HG02884 (cell line): ENCODE results near the gene RERE.
"Not testable (repeated sequence)": the region's sequence is repeated elsewhere in the genome, so short reads cannot be mapped to it uniquely, and the experiment has no call there.

ENCODE experiments used
- ATAC-seq: cut with Tn5 transposase; IDR thresholded peaks from one replicate; pipeline ENCODE4 v1.9.1; 2021; ENCODE audit warnings: mild to moderate bottlenecking, moderate library complexity; ENCODE audit not compliant: unreplicated experiment

Gene RERE

DNA sequence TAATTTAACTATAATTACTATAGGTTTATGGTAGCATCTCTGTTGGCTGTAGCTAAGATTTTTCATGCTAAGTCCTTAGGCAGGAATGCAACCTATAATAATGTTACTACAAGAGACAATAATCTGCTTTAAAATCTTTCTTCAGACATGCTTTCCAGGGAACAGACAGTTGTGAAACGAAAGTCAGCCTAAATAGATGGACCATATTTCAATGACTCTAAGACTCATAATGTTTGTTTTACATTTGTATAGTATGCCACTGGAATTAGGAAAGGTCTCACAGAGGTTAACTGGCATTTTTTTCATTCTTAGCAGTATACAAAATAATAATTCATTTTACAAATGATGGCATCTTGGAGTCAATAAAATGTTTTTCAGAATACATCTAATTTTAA is 8.1 kb downstream of the RERE start:
- ATAC-seq, result no peak

DNA sequence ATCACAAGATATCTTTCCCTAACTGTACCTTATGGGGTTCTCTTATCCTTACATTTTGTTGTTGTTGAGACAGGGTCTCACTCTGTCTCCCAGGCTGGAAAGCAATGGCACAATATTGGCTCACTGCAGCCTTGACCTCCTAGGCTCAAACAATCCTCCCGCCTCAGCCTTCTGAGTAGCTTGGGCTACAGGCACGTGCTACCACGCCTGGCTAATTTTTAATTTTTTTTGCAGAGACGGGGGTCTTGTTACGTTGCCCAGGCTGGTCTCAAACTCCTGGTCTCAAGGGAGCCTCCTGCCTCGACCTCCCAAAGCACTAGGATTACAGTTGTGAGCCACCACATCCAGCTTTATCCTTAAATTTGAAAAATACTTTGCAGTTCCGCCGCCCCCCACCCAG is 10.4 kb downstream of the RERE start:
- no peak for ATAC-seq

DNA sequence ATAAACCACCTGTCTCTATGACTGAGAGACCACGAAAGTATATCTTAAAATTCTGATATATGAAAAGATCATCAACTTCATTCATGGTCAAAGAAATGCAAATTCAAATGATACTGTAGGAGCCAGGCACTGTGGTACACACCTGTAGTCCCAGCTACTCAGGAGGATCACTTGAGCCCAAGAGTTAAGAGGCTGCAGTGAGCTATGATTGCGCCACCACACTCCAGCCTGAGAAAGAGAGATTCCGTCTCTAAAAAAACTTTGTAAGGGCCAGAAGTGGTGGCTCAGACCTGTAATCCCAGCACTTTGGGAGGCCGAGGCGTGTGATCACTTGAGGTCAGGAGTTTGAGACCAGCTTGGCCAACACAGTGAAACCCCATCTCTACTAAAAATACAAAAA is 17.0 kb downstream of the RERE start:
- ATAC-seq, result no peak

DNA sequence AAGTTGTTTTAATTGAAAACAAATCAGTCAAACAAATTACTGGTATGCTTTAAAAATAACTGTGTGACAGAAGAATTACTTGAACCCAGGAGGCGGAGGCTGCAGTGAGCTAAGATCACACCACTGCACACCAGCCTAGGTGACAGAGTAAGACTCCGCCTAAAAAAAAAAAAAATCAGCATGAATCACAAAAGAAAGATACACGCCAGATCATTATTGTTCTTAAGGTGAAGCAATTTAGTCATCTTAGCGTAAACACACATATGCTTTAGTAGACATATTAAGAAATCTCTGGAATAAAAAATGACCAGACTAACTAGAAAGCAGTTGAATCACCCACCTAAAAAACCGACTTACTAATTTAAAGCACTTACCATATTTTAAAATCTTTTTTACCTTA is 20.2 kb downstream of the RERE start:
- ATAC-seq, result no peak

DNA sequence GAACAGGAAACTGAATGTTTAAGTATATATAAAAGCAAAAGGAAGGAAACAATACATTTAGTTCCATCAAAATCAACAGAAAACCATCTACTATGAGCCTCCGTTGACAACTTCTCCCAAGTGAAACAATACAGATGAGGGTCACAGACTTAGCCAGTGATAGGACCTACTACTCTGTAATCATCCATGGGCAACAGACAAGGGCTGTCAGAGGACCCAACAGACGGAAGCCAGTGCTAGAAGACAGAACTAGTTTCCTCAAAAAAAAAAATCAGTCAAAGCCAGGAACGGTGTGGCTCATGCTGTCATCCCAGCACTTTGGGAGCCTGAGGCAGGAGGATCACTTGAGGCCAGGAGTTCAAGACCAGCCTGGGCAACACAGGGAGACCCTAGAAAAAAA is 20.6 kb downstream of the RERE start:
- no peak for ATAC-seq

DNA sequence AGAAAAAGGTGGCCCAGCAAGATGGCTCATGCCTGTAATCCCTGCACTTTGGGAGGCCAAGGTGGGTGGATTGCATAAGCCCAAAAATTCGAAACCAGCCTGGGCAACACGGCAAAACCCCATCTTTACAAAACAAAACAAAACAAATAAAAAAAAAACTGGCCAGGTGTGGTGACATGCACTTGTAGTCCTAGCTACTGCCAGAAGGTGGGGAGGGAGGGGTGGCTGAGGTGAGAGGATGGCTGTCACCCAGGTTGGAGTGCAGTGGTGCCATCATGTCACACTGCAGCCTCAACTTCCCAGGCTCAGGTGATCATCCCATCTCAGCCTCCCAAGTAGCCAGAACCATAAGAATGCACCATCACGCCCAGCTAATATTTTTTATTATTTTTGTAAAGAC is 22.8 kb downstream of the RERE start:
- no peak for ATAC-seq

DNA sequence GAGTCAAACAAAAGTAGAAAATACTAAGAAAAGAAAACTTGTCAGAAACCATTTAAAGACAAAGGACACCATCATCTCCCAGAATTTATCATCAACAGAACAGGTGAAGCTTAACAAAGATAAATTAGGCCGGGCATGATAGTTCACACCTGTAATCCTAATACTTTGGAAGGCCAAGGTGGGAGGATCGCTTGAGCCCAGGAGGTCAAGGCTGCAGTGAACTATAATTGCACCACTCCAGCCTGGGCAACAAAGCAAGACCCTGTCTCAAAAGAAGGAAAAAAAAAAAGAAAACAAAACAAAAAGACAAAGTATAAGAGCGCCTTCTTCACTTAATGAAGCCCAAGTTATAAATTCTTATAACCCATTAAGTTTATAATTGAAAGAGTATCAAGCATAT is 25.6 kb downstream of the RERE start:
- ATAC-seq, result no peak

DNA sequence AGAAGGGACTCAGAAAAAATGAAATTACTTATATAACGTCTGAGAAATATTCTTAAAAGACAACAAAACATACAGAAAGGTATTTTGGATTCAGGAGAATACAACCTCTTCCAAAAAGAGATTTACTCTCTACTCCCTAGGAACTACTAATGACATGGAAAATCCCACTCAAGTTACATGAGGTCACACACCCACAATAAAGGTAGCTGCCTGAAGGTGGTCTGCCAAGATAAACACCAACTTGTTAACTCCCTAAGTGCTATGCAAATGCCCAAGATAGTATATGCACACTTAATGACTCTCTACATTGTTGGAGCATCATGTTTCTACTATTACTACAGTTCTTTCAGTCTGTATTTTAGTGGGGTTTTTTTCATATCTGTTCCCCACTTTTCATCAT is 26.5 kb downstream of the RERE start:
- ATAC-seq, result no peak

DNA sequence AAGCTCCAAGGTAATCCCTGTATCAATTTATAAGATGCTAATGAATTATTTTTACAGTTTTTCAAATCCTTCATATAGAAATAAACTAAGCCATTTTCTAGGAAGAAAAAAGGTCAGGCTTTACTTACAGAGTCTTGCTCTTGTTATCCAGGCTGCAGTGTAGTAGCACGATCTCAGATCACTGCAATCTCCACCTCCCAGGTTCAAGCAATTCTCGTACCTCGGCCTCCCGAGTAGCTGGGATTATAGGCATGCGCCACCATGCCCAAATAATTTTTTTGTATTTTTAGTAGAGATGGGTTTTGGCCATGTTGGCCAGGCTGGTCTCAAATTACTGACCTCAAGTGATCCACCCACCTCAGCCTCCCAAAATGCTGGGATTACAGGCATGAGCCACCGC is 27.0 kb downstream of the RERE start:
- no peak for ATAC-seq

DNA sequence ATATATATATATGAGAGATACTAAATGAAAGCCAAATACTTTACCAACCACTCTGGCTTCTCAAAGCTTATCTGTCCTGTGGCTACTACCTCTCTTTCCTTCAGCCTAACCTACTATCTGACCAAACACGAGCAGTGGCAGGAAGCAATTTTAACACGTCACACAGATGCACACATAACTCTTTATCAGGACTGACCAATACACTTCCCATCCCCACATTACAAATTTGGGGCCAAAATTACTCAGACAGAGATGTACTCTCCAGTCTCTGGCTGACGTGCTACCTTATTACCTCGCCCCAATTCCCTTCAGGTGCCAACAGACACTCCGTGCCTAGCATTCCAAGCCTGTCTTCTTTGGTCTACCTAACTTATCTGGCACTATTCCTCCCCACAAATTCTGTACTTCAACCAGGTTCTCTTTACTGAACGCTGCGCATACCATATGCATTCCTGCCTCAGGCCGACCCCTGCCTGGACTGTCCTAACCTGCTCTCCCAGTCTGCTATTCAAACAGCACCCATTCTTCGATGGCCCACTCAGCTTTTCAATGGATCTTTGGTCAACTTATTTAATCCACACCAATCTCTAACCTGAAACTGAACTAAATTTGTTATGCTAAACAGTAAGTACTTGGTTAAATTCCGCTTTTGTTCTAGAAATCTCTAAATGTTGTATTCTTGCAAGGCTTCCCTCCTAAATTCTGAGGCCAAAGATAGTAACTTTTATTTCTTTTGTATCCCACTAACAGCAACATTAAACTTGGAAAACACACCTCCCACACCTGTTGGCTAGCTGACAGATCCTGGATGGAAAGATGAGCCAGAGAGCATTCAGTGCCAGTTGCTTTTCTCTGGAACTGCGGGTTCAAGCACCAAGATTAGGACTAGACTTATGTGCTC is 27.9 kb downstream of the RERE start:
- ATAC-seq, result no peak

DNA sequence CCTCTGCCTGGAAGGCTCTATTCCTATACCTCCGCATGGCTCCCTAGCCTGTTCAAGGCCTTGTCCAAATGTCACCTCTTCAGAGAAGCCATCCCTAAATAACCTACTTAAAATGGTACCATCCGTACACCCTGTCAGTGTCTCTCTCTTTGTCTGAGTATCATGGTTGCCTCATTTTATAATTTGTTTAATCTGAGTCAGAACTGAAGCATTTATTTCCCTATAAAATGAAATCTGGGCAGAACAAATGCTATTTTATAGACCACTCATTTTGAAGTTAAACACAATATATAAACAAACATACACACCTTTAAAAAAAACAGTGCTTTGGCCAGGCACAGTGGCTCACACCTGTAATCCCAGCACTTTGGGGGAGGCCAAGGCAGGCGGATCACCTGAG is 30.2 kb downstream of the RERE start:
- ATAC-seq, result no peak

DNA sequence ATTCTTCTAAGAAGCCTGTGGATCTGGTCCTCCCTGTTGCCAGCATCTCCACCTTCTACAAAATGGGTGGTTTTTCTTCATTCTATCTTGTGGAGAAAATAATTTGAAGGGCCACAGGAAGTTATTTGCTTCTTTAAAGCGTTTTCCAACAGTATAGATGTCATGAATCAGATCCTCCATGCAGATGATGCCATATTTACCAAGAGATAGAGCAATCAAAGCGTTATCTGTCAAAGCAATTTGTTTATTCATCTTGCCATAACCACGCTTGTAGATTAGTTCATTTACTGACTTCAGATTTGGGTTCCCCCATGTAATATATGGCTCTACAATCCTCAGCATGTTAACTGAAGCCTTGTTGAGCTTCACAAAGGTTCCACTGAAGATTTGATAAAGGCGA is 31.2 kb downstream of the RERE start:
- ATAC-seq, result not testable (repeated sequence)

DNA sequence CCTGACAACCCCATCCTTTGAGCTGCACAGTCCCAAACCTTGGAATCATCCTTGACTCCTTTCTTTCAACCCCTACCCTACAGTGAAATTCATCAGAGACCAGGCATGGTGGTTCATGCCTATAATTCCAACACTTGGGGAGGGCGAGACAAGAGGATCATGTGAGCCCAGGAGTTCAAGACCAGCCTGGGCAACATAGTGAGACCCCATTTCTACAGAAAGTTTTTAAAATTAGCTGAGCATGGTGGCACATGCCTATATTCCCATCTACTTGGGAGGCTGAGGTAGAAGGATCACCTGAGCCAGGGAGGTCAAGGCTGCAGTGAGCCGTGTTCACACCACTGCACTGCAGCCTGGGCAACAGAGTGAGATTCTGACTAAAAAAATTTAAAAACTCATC is 34.5 kb downstream of the RERE start:
- no peak for ATAC-seq

DNA sequence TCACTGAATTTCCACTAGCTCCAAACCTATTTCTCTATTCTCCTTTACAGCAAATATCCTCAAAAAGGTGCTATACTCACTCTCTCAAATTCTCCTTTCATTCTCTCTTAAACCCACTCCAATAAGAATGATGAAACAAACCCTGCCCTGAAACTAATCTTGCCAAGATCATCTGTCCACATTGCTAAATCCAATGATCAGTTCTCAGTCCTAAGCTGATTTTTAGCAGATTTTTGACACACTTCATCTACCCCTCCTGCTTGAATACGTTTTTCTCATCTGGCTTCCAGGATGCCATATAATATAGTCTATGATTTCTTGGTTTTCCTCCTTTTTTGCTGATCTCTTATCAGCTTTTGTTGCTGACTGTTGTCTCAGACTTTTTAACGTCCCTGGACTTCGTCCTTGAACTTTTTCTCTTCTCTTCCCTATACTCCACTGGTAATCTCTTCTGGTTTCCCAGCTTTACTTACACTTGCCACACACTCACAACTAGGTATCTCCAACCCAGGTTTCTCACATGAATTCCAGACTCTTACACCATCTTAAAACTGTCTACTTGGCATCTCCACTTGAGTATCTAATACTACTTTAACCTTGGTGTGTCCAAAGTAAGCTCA is 35.3 kb downstream of the RERE start:
- ATAC-seq, result no peak

DNA sequence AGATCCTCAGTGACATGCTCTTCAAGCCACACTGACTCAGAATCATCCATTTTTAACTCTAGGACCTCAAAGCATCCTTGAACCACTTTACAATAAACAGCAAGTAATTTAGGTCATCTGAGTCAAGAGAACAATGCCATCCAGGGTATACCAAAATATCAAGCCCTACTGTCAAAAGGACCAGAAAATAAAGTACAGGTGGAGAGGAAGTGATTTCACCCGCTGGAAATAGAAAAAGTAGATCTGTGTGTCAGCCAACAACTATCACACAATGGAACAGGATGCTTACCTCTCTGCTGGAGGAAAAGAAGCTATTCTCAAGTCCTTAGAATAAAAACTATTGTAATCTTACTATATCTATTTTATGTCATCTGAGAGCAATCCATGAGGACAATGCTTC is 37.0 kb downstream of the RERE start:
- ATAC-seq, result no peak

DNA sequence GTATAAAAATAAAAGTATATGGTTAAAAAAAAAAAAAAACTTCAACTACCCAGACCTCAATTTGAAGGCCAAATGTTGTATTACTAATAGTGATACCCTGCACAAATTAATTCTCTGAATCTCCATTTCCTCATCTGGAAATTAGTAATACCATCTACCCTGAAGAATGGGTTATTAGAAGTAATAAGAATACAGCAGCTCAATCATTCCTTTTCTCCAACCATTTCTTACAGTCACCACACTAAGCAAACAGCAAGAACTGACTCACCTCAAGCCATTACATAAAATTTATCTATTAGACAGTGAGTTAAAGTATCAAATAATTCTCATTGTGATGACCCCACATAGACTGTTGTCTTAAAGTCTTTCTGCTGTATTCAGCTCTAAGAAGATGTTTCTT is 39.6 kb downstream of the RERE start:
- no peak for ATAC-seq

DNA sequence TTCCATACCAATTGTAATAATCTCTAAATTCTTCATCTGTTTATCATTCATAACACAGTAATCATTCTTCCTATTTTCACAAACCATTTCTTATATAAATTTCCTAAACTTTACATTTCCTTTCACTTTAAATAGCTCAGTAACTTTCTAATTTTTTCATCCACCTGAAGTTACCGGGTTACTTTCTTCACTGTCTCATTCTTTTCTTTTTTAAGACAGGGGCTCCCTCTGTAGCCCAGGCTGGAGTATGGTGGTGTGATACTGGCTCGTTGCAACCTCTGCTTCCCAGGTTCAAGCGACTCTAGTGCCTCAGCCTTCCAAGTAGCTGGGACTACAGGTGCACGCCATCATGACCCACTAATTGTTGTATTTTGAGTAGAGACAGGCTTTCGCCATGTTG is 41.3 kb downstream of the RERE start:
- no peak for ATAC-seq

DNA sequence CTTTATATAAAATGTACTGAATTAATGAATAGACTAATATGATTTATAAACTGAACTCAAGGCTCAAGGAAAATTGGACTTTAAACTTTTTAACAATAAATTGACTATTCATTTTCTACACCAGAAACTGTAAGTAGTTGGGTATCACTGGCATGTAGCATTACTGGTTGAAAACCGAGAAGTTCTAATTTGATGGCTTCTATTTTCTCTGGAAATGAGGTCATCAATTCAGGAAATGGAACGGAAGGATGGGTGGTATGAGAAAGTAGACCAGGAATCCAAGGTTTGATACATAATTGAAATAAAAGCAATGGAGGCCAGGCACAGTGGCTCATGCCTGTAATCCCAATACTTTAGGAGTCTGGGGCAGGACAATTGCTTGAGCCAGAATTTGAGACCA is 50.4 kb downstream of the RERE start:
- ATAC-seq, result no peak

DNA sequence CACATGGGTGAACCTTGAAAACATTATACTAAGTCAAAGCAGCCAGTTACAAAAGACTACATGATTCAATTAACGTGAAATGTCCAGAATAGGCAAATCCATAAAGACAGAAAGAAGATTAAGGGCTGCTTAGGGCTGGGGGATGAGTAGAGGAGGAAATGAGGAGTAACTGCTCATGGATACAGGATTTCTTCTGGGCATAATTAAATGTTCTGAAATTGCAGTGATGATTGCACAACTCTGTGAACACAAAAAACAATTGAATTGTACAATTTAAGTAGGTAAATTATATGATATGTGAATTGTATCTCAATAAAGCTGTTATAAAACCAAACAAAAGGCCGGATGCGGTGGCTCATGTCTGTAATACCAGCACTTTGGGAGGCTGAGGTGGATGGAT is 52.2 kb downstream of the RERE start:
- ATAC-seq, result no peak

DNA sequence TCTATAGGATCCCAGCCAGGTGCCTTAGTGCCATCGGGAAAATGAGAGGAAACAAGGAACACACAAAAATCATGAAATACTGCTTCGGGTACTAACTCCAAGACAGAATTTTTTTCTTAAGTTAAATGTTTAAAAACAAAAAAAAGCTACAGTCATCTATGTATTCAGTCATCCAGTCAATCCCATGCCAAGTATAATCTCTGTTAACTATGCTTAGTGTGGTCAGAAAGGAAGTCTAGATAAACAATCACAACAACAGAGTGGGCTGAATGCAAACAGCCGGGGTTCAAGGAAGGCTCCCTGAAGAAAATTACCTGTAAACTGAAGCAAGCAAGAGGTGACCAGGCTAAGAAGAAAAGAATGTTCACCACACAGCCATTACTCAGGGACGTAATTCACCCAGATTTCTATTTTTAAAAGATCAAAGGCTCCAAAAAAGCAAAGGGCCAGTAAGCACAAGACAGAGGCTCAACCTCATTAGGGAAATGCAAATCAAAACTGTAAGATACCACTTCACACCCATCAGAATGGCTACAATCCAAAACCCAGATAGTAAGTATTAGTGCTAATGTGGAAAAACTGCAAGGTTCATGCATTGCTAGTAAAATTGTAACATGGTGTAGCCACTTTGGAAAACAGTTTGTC is 53.0 kb downstream of the RERE start:
- no peak for ATAC-seq

DNA sequence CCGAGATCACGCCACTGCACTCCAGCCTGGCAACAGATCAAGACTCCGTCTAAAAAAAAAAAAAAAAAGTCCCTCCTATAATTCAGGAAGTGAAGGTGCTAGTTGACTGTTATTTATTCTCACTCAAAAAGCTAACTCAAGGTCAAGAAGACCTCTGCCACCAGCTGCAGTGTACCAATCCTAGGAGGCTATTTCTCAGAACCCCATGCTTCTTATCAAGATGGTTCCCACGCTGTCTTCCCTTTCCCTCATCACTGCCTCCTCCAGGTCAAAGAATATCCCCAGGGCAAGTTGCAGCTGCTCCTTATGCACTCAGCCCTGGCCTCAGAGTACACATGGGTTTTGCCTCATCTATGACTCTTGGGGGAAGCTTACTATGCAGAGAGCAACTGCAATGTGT is 53.6 kb downstream of the RERE start:
- ATAC-seq, result no peak

DNA sequence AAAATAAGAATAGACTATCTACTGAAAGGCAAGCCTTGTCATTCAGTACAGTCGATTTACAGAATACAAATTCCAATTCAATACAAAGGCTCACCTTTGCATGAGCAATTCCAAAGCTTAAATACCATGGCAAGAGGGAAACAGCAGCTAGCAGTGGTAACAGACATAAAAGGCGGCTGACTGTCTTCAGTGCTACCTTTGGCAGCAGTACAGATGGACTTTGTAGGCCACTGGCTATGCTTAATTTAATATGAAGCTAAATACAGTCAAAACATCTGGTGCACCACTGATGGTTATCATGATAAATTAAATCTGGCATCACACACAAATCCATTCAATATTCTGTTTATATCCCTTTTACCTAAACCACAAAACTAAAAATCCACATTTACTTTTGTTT is 62.4 kb downstream of the RERE start:
- no peak for ATAC-seq
